ENCODE results near the gene GRIA2.

The GRIA2 gene

DNA sequence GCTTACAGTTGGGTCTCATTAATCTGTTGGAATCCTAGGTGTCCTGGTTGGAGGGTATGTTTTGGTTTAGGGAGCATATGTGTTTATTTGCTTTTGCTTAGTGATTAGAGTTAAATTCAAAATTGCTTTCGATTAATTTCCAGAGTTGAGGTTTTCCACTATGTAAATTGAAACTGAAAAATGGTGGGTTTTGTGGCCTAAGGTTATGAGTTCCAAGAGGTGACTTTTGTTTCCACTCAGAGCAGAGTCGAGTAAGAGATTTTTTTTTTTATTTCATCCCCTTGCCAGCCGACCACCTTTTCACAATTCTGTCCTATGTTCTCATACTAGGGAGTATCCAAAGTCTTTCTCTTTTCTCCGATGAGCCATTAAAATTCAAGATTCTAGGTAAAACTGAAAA is 66.9 kb downstream of the GRIA2 start:
- no peak overlapping the region for H3K9ac ChIP-seq (ENCODE audit: insufficient read length, low read depth)
- no peaks in the 10 kb centered on the region for H3K27me3 ChIP-seq (ENCODE audit: insufficient read depth, insufficient read length)
- no peaks in the 10 kb centered on the region for H3K9me3 ChIP-seq (ENCODE audit: insufficient read depth, low read length)
- H3K36me3 ChIP-seq (ENCODE audit: insufficient read depth, insufficient read length, low read length), result no peaks in the 10 kb centered on the region
- TF ChIP-seq YY1 (IDR thresholded peaks at IDR 0.05; ENCODE audit: insufficient read depth, insufficient read length) (no peak), SUZ12 (IDR thresholded peaks at IDR 0.05; ENCODE audit: extremely low read depth, insufficient read depth, insufficient read length) (no peak), ZNF274 (IDR thresholded peaks at IDR 0.05; ENCODE audit: low read depth, low read length) (no peak)
- H3K4me3 ChIP-seq (ENCODE audit: insufficient read length, low read depth), result no peak overlapping the region
- no peak for DNase-seq (ENCODE audit: low read depth, low spot score)
- no peaks in the 10 kb centered on the region for H3K4me1 ChIP-seq (ENCODE audit: insufficient read depth, insufficient read length)

- Histone ChIP-seq H3K9me3 (ENCODE audit: insufficient read depth, low read length) (no peaks in the 10 kb centered on the region), H3K27me3 (ENCODE audit: insufficient read depth, insufficient read length) (no peaks in the 10 kb centered on the region), H3K4me3 (ENCODE audit: insufficient read length, low read depth) (no peak overlapping the region), H3K36me3 (ENCODE audit: insufficient read depth, insufficient read length, low read length) (no peaks in the 10 kb centered on the region), H3K9ac (ENCODE audit: insufficient read length, low read depth) (no peak overlapping the region), H3K4me1 (ENCODE audit: insufficient read depth, insufficient read length) (no peaks in the 10 kb centered on the region)
- TF ChIP-seq ZNF274 (IDR thresholded peaks at IDR 0.05; ENCODE audit: low read depth, low read length) (no peak), YY1 (IDR thresholded peaks at IDR 0.05; ENCODE audit: insufficient read depth, insufficient read length) (no peak), SUZ12 (IDR thresholded peaks at IDR 0.05; ENCODE audit: extremely low read depth, insufficient read depth, insufficient read length) (no peak)
- no peak for DNase-seq (ENCODE audit: low read depth, low spot score)
Observed at GRCh38 chr4:157290622-157291021, 70.1 kb downstream of the GRIA2 start.

GRCh38 chr4:157291071-157291470 is 70.5 kb downstream of the GRIA2 start:
- TF ChIP-seq SUZ12 (IDR thresholded peaks at IDR 0.05; ENCODE audit: extremely low read depth, insufficient read depth, insufficient read length), result no peak
- TF ChIP-seq ZNF274 (IDR thresholded peaks at IDR 0.05; ENCODE audit: low read depth, low read length), result no peak
- TF ChIP-seq YY1 (IDR thresholded peaks at IDR 0.05; ENCODE audit: insufficient read depth, insufficient read length), result no peak
- H3K4me3 ChIP-seq (ENCODE audit: insufficient read length, low read depth), result no peak overlapping the region
- no peaks in the 10 kb centered on the region for H3K9me3 ChIP-seq (ENCODE audit: insufficient read depth, low read length)
- H3K36me3 ChIP-seq (ENCODE audit: insufficient read depth, insufficient read length, low read length), result no peaks in the 10 kb centered on the region
- no peak overlapping the region for H3K9ac ChIP-seq (ENCODE audit: insufficient read length, low read depth)
- H3K27me3 ChIP-seq (ENCODE audit: insufficient read depth, insufficient read length), result no peaks in the 10 kb centered on the region
- no peaks in the 10 kb centered on the region for H3K4me1 ChIP-seq (ENCODE audit: insufficient read depth, insufficient read length)
- no peak for DNase-seq (ENCODE audit: low read depth, low spot score)

DNA sequence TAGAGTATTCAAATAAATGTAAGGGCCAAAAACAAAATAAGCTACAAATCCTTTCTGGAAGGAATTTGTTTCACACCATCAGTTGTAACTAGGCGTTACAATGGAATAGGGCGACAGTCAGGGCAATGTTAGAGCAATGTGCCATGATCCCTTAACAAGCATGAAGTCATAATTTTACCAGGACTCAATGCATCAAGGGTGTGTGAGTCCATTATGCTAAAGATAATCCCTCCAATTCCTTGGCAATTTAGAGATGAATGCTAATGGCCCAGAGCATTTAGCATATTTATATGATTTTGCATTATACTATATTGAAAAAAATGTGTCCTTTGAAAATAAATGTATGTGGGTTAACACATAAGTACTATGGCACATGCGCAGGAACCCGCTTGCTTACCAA is 73.1 kb downstream of the GRIA2 start:
- no peak for DNase-seq (ENCODE audit: low read depth, low spot score)
- no peak overlapping the region for H3K9ac ChIP-seq (ENCODE audit: insufficient read length, low read depth)
- no peaks in the 10 kb centered on the region for H3K4me1 ChIP-seq (ENCODE audit: insufficient read depth, insufficient read length)
- H3K4me3 ChIP-seq (ENCODE audit: insufficient read length, low read depth), result no peak overlapping the region
- H3K9me3 ChIP-seq (ENCODE audit: insufficient read depth, low read length), result no peaks in the 10 kb centered on the region
- TF ChIP-seq SUZ12 (IDR thresholded peaks at IDR 0.05; ENCODE audit: extremely low read depth, insufficient read depth, insufficient read length), result no peak
- no peak for TF ChIP-seq YY1 (IDR thresholded peaks at IDR 0.05; ENCODE audit: insufficient read depth, insufficient read length)
- TF ChIP-seq ZNF274 (IDR thresholded peaks at IDR 0.05; ENCODE audit: low read depth, low read length), result no peak
- no peaks in the 10 kb centered on the region for H3K27me3 ChIP-seq (ENCODE audit: insufficient read depth, insufficient read length)
- H3K36me3 ChIP-seq (ENCODE audit: insufficient read depth, insufficient read length, low read length), result no peaks in the 10 kb centered on the region

- Histone ChIP-seq H3K36me3 (ENCODE audit: insufficient read depth, insufficient read length, low read length) (no peaks in the 10 kb centered on the region), H3K4me1 (ENCODE audit: insufficient read depth, insufficient read length) (no peaks in the 10 kb centered on the region), H3K27me3 (ENCODE audit: insufficient read depth, insufficient read length) (no peaks in the 10 kb centered on the region), H3K4me3 (ENCODE audit: insufficient read length, low read depth) (no peak overlapping the region), H3K9me3 (ENCODE audit: insufficient read depth, low read length) (no peaks in the 10 kb centered on the region), H3K9ac (ENCODE audit: insufficient read length, low read depth) (no peak overlapping the region)
- DNase-seq (ENCODE audit: low read depth, low spot score), result no peak
- TF ChIP-seq YY1 (IDR thresholded peaks at IDR 0.05; ENCODE audit: insufficient read depth, insufficient read length), result no peak
- TF ChIP-seq ZNF274 (IDR thresholded peaks at IDR 0.05; ENCODE audit: low read depth, low read length), result no peak
- no peak for TF ChIP-seq SUZ12 (IDR thresholded peaks at IDR 0.05; ENCODE audit: extremely low read depth, insufficient read depth, insufficient read length)
Observed at GRCh38 chr4:157294575-157294974, 74.0 kb downstream of the GRIA2 start.

GRCh38 chr4:157300701-157301100 is 80.2 kb downstream of the GRIA2 start:
- Histone ChIP-seq H3K36me3 (ENCODE audit: insufficient read depth, insufficient read length, low read length) (no peaks in the 10 kb centered on the region), H3K9ac (ENCODE audit: insufficient read length, low read depth) (no peak overlapping the region), H3K27me3 (ENCODE audit: insufficient read depth, insufficient read length) (no peaks in the 10 kb centered on the region), H3K4me1 (ENCODE audit: insufficient read depth, insufficient read length) (no peaks in the 10 kb centered on the region), H3K4me3 (ENCODE audit: insufficient read length, low read depth) (no peak overlapping the region), H3K9me3 (ENCODE audit: insufficient read depth, low read length) (no peaks in the 10 kb centered on the region)
- TF ChIP-seq ZNF274 (IDR thresholded peaks at IDR 0.05; ENCODE audit: low read depth, low read length) (no peak), SUZ12 (IDR thresholded peaks at IDR 0.05; ENCODE audit: extremely low read depth, insufficient read depth, insufficient read length) (no peak), YY1 (IDR thresholded peaks at IDR 0.05; ENCODE audit: insufficient read depth, insufficient read length) (no peak)
- no peak for DNase-seq (ENCODE audit: low read depth, low spot score)

DNA sequence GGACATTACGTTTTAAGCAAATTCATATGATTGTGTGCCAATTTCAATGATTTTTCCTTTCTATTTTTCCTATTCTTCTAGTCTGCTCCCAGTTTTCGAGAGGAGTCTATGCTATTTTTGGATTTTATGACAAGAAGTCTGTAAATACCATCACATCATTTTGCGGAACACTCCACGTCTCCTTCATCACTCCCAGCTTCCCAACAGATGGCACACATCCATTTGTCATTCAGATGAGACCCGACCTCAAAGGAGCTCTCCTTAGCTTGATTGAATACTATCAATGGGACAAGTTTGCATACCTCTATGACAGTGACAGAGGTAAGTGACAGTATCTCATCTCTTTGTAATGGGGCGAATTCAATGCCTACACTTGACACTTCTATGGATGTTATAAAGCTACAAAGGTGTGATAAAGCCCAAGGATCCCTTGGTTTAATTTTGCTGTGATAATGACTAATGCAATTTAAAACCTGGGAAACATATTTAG is 83.0 kb downstream of the GRIA2 start:
- Histone ChIP-seq H3K4me3 (ENCODE audit: insufficient read length, low read depth) (no peak overlapping the region), H3K9me3 (ENCODE audit: insufficient read depth, low read length) (no peaks in the 10 kb centered on the region), H3K9ac (ENCODE audit: insufficient read length, low read depth) (no peak overlapping the region), H3K36me3 (ENCODE audit: insufficient read depth, insufficient read length, low read length) (no peaks in the 10 kb centered on the region), H3K4me1 (ENCODE audit: insufficient read depth, insufficient read length) (no peaks in the 10 kb centered on the region), H3K27me3 (ENCODE audit: insufficient read depth, insufficient read length) (no peaks in the 10 kb centered on the region)
- TF ChIP-seq YY1 (IDR thresholded peaks at IDR 0.05; ENCODE audit: insufficient read depth, insufficient read length), result no peak
- DNase-seq (ENCODE audit: low read depth, low spot score), result no peak

GRCh38 chr4:157304769-157305168 is 84.2 kb downstream of the GRIA2 start:
- DNase-seq (ENCODE audit: low read depth, low spot score), result no peak
- no peaks in the 10 kb centered on the region for H3K9me3 ChIP-seq (ENCODE audit: insufficient read depth, low read length)
- no peak for TF ChIP-seq YY1 (IDR thresholded peaks at IDR 0.05; ENCODE audit: insufficient read depth, insufficient read length)
- no peaks in the 10 kb centered on the region for H3K36me3 ChIP-seq (ENCODE audit: insufficient read depth, insufficient read length, low read length)
- H3K9ac ChIP-seq (ENCODE audit: insufficient read length, low read depth), result no peak overlapping the region
- no peaks in the 10 kb centered on the region for H3K4me1 ChIP-seq (ENCODE audit: insufficient read depth, insufficient read length)
- no peak overlapping the region for H3K4me3 ChIP-seq (ENCODE audit: insufficient read length, low read depth)
- H3K27me3 ChIP-seq (ENCODE audit: insufficient read depth, insufficient read length), result no peaks in the 10 kb centered on the region

Measured in NT2/D1 (cell line).